ENCODE data around the gene DIPK1A. TPM values are rescaled to one million over a fixed set of nuclear protein-coding genes. Genes with fewer than 3 reads are reported as not detected.
A peak's percentile ranks its signal among the peaks of the same experiment; 100 is the strongest.

Gene DIPK1A
- total and polyA plus RNA-seq, 4 experiments from 2014 or later = 14.5 to 29.1 (median 19.9) TPM

DNA sequence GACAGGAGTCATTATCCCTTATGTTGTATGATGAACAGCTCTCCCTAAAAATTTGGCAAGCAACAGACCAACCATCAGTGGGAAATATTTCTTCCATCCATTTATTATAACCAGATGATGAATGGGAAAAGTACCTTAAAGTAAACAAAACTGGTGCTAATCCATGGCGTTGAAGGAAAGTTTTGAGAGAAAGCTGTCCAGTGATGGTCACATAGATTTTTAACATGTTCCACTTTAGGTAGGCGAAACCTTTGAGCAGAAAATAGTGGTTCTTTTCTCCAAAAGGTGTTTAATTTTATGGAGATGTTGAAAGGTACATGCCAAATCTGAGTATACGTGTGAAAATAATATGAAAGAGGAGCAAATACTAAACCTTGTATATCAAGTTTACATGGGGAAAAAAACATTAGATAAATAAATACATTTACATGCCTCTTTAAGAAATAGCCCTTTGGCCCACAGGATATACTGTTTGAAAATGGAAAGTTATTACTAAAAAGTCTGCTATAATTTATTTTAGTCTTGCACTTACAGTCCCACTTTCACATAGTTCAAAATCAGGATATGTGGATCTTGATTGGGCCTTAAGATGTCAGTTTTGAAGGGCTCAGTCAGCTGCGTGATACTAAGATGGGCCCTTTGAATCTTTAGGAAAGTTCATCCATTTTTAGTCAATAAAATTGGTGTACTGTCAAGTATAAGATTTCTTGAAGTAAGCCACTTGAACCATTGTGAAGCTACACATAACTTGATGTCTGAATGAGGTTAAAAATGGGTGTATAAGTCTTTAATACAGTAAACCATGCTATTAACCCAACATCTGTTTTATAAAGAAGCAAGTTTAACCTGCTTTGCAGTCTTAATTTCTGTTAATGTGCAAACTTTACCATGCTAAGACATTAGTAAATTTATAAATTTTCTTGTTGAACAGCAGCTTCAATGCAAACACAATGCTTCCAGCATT lies 118.9 kb downstream of the DIPK1A start:
- Histone ChIP-seq H3K4me3 (ENCODE audit: low read length in 2 of 2) (no peak overlapping the region), H3K27me3 (ENCODE audit: insufficient read depth, low read length) (no peaks in the 10 kb centered on the region), H3K9me3 (ENCODE audit: control insufficient read depth in 1 of 2, low read length in 2 of 2) (no peaks in the 10 kb centered on the region), H3K36me3 (ENCODE audit: insufficient read depth, low read length) (peaks cover 64% of the 10 kb centered on the region), H3K4me1 (ENCODE audit: insufficient read depth, low read length) (peaks cover 30% of the 10 kb centered on the region), H3K27ac (ENCODE audit: low read depth, low read length) (no peak overlapping the region)
- CTCF ChIA-PET (ENCODE audit: partially characterized antibody) = interaction anchor here (1.0 to 1.9 kb wide), 5 partner anchors 10 to 126 kb away, joined by 3 to 9 read pairs (median 4); partner anchors contain the start of gene RPL5
- POLR2A ChIA-PET (ENCODE audit: partially characterized antibody) = interaction anchor here (1.0 to 1.8 kb wide), 2 partner anchors 10 to 58 kb away, joined by 3 to 8 read pairs; partner anchors contain the start of genes EVI5 and RPL5
- H3K4me3 Mint-ChIP-seq = no peak overlapping the region
- H3K4me1 Mint-ChIP-seq = peaks cover 21 to 38% (median 26%) of the 10 kb centered on the region in 4 donors
- intact Hi-C loops (cut with micrococcal nuclease) = no loop called here
- no peaks in the 10 kb centered on the region for H3K27me3 Mint-ChIP-seq
- peaks cover 50 to 78% of the 10 kb centered on the region in 2 donors for H3K36me3 Mint-ChIP-seq
- H3K27ac Mint-ChIP-seq = peak overlapping the region in 2 of 7 donors; percentile 57 to 66
- no peaks in the 10 kb centered on the region for H3K9me3 Mint-ChIP-seq
- no peak for DNase-seq

GRCh38 chr1:92840600-92840999 lies 120.7 kb downstream of the DIPK1A start:
- intact Hi-C loops (cut with micrococcal nuclease) = no loop called here
- peak overlapping the region in 6 of 7 donors; percentile 29 to 100 (median 62) for H3K27ac Mint-ChIP-seq
- H3K9me3 ChIP-seq (ENCODE audit: control insufficient read depth in 1 of 2, low read length in 2 of 2) = no peaks in the 10 kb centered on the region
- peak overlapping the region in 1 of 8 donors; percentile 35 for H3K4me3 Mint-ChIP-seq
- no peaks in the 10 kb centered on the region for H3K27me3 ChIP-seq (ENCODE audit: insufficient read depth, low read length)
- no peaks in the 10 kb centered on the region for H3K9me3 Mint-ChIP-seq
- peaks cover 33 to 56% (median 40%) of the 10 kb centered on the region in 4 donors for H3K4me1 Mint-ChIP-seq
- peaks cover 74% of the 10 kb centered on the region for H3K36me3 ChIP-seq (ENCODE audit: insufficient read depth, low read length)
- ChIA-PET POLR2A (ENCODE audit: partially characterized antibody) (interaction anchor here (0.7 to 1.2 kb wide), 2 partner anchors 120 to 122 kb away, joined by 3 read pairs; no protein-coding TSS in a partner anchor), CTCF (ENCODE audit: partially characterized antibody) (interaction anchor here (1.2 to 2.0 kb wide), 3 partner anchors 18 to 163 kb away, joined by 3 to 5 read pairs (median 4); no protein-coding TSS in a partner anchor)
- H3K27ac ChIP-seq (ENCODE audit: low read depth, low read length) = no peak overlapping the region
- no peak for DNase-seq
- peaks cover 56 to 83% of the 10 kb centered on the region in 2 donors for H3K36me3 Mint-ChIP-seq
- peaks cover 48% of the 10 kb centered on the region for H3K4me1 ChIP-seq (ENCODE audit: insufficient read depth, low read length)
- no peak overlapping the region for H3K4me3 ChIP-seq (ENCODE audit: low read length in 2 of 2)
- no peaks in the 10 kb centered on the region for H3K27me3 Mint-ChIP-seq

GRCh38 chr1:92839442-92839841 lies 121.8 kb downstream of the DIPK1A start:
- Mint-ChIP-seq H3K4me3 (peak overlapping the region in 5 of 8 donors; percentile 16 to 55 (median 29)), H3K9me3 (no peaks in the 10 kb centered on the region), H3K36me3 (peaks cover 68 to 94% of the 10 kb centered on the region in 2 donors), H3K27ac (peak overlapping the region in 6 of 7 donors; percentile 39 to 100 (median 74)), H3K4me1 (peaks cover 42 to 67% (median 51%) of the 10 kb centered on the region in 4 donors), H3K27me3 (no peaks in the 10 kb centered on the region)
- Histone ChIP-seq H3K27ac (ENCODE audit: low read depth, low read length) (peak overlapping the region; percentile 17), H3K36me3 (ENCODE audit: insufficient read depth, low read length) (peaks cover 83% of the 10 kb centered on the region), H3K27me3 (ENCODE audit: insufficient read depth, low read length) (no peaks in the 10 kb centered on the region), H3K9me3 (ENCODE audit: control insufficient read depth in 1 of 2, low read length in 2 of 2) (no peaks in the 10 kb centered on the region), H3K4me1 (ENCODE audit: insufficient read depth, low read length) (peaks cover 59% of the 10 kb centered on the region), H3K4me3 (ENCODE audit: low read length in 2 of 2) (no peak overlapping the region)
- ChIA-PET POLR2A (ENCODE audit: partially characterized antibody) (interaction anchor here (0.7 to 1.2 kb wide), 2 partner anchors 123 to 176 kb away, joined by 3 read pairs; no protein-coding TSS in a partner anchor), CTCF (ENCODE audit: partially characterized antibody) (interaction anchor here (1.2 to 2.0 kb wide), 2 partner anchors 20 to 164 kb away, joined by 4 to 5 read pairs; no protein-coding TSS in a partner anchor)
- no peak for DNase-seq
- intact Hi-C loops (cut with micrococcal nuclease) = no loop called here

DNA sequence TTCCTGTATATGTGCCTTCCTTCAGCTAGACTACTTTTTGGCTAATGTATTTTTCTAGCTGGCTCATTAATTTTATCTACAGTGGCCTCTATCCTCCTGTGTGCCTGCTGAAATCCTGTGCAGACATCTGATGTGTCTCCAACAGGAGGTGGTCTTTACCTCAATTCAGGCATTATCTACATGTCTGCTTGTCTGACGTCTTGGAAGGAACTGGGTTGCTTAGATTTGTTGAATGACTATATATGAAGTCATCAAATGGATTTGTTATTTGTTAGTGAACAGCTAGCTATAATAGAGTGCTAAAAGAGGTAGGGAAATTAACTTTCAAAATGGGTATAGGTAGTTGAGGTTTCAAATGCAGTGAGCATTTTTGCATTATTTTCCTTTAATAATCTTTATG lies 122.7 kb downstream of the DIPK1A start:
- H3K4me3 Mint-ChIP-seq = peak overlapping the region in 4 of 8 donors; percentile 21 to 64 (median 34)
- peak overlapping the region in 6 of 7 donors; percentile 23 to 100 (median 71) for H3K27ac Mint-ChIP-seq
- no peaks in the 10 kb centered on the region for H3K9me3 ChIP-seq (ENCODE audit: control insufficient read depth in 1 of 2, low read length in 2 of 2)
- H3K4me1 Mint-ChIP-seq = peaks cover 50 to 76% (median 61%) of the 10 kb centered on the region in 4 donors
- H3K27me3 Mint-ChIP-seq = no peaks in the 10 kb centered on the region
- intact Hi-C loops (cut with micrococcal nuclease) = no loop called here
- CTCF ChIA-PET (ENCODE audit: partially characterized antibody) = interaction anchor here (1.7 kb wide), 1 partner anchor 155 kb away, joined by 9 read pairs; no protein-coding TSS in a partner anchor
- H3K9me3 Mint-ChIP-seq = no peaks in the 10 kb centered on the region
- peak overlapping the region; percentile 12 for H3K27ac ChIP-seq (ENCODE audit: low read depth, low read length)
- peaks cover 66 to 94% of the 10 kb centered on the region in 2 donors for H3K36me3 Mint-ChIP-seq
- H3K4me1 ChIP-seq (ENCODE audit: insufficient read depth, low read length) = peaks cover 68% of the 10 kb centered on the region
- no peak overlapping the region for H3K4me3 ChIP-seq (ENCODE audit: low read length in 2 of 2)
- H3K36me3 ChIP-seq (ENCODE audit: insufficient read depth, low read length) = peaks cover 83% of the 10 kb centered on the region
- no peaks in the 10 kb centered on the region for H3K27me3 ChIP-seq (ENCODE audit: insufficient read depth, low read length)
- POLR2A ChIA-PET (ENCODE audit: partially characterized antibody) = interaction anchor here (1.6 kb wide), 1 partner anchor 123 kb away, joined by 4 read pairs; the partner anchor contains the start of gene DIPK1A
- DNase-seq = no peak

GRCh38 chr1:92837062-92837461 lies 124.2 kb downstream of the DIPK1A start:
- Histone ChIP-seq H3K27me3 (ENCODE audit: insufficient read depth, low read length) (no peaks in the 10 kb centered on the region), H3K9me3 (ENCODE audit: control insufficient read depth in 1 of 2, low read length in 2 of 2) (no peaks in the 10 kb centered on the region), H3K27ac (ENCODE audit: low read depth, low read length) (peak overlapping the region; percentile 29), H3K4me3 (ENCODE audit: low read length in 2 of 2) (no peak overlapping the region), H3K36me3 (ENCODE audit: insufficient read depth, low read length) (peaks cover 69% of the 10 kb centered on the region), H3K4me1 (ENCODE audit: insufficient read depth, low read length) (peaks cover 77% of the 10 kb centered on the region)
- Mint-ChIP-seq H3K27ac (peak overlapping the region; percentile 30 to 100 (median 59)), H3K9me3 (no peaks in the 10 kb centered on the region), H3K27me3 (no peaks in the 10 kb centered on the region), H3K4me3 (peak overlapping the region in 6 of 8 donors; percentile 7 to 64 (median 42)), H3K36me3 (peaks cover 60 to 96% of the 10 kb centered on the region in 2 donors), H3K4me1 (peaks cover 60 to 91% (median 70%) of the 10 kb centered on the region in 4 donors)
- ChIA-PET CTCF (ENCODE audit: partially characterized antibody) (interaction anchor here (1.2 to 1.7 kb wide), 2 partner anchors 157 to 225 kb away, joined by 3 to 9 read pairs; no protein-coding TSS in a partner anchor), POLR2A (ENCODE audit: partially characterized antibody) (interaction anchor here (1.1 kb wide), 1 partner anchor 156 kb away, joined by 3 read pairs; no protein-coding TSS in a partner anchor)
- no peak for DNase-seq
- intact Hi-C loops (cut with micrococcal nuclease) = no loop called here

GRCh38 chr1:92834617-92835016 lies 126.6 kb downstream of the DIPK1A start:
- no peaks in the 10 kb centered on the region for H3K27me3 ChIP-seq (ENCODE audit: insufficient read depth, low read length)
- H3K4me1 ChIP-seq (ENCODE audit: insufficient read depth, low read length) = peaks cover 73% of the 10 kb centered on the region
- no peak overlapping the region for H3K4me3 ChIP-seq (ENCODE audit: low read length in 2 of 2)
- Mint-ChIP-seq H3K4me3 (peak overlapping the region; percentile 98 to 100 (median 100)), H3K27ac (peak overlapping the region; percentile 98 to 100 (median 99)), H3K36me3 (peaks cover 49 to 79% of the 10 kb centered on the region in 2 donors), H3K9me3 (peaks cover 0 to 3% (median 0%) of the 10 kb centered on the region in 8 donors), H3K27me3 (peaks cover 0 to 1% of the 10 kb centered on the region in 2 donors), H3K4me1 (peaks cover 56 to 81% (median 68%) of the 10 kb centered on the region in 4 donors)
- no peak for DNase-seq
- ChIA-PET POLR2A (ENCODE audit: partially characterized antibody) (interaction anchor here (1.4 to 2.0 kb wide), 2 partner anchors 126 to 127 kb away, joined by 4 to 7 read pairs; partner anchors contain the start of gene DIPK1A), CTCF (ENCODE audit: partially characterized antibody) (no interaction called here)
- peaks cover 46% of the 10 kb centered on the region for H3K36me3 ChIP-seq (ENCODE audit: insufficient read depth, low read length)
- intact Hi-C loops (cut with micrococcal nuclease) = loop anchor here (5.0 kb wide), 2 partner anchors 347 to 1013 kb away; partner anchors contain the start of gene GFI1
- H3K27ac ChIP-seq (ENCODE audit: low read depth, low read length) = peak overlapping the region; percentile 93
- H3K9me3 ChIP-seq (ENCODE audit: control insufficient read depth in 1 of 2, low read length in 2 of 2) = no peaks in the 10 kb centered on the region
